GM18508 (cell line): ENCODE results near the gene RYR2.
A peak's percentile ranks its signal among the peaks of the same experiment; 100 is the strongest.
"Not testable (repeated sequence)": the region's sequence is repeated elsewhere in the genome, so short reads cannot be mapped to it uniquely, and the experiment has no call there.

Experiments used
- ATAC-seq: cut with Tn5 transposase; IDR thresholded peaks from one replicate; pipeline ENCODE4 v1.9.1; 2021; ENCODE audit warnings: moderate number of reproducible peaks; ENCODE audit not compliant: insufficient read depth, unreplicated experiment

The RYR2 gene

DNA sequence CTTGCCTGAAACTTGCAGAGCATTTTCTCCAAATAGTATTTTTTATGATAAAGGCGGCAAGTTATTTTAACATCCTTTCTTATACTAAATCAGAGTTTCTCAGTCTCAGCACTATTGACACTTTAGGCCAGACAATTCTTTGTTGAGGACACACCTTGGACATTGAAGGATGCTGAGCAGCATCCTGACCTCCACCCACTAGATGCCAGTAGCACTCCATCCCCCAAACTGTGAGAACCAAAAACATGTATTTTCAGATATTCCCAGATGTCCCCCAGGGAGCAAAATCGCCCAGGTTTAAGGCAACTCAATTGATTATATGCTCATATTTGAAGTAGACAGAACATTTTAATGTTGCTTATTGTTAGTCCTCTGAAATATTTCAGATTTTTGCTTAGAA, 549.4 kb downstream of the RYR2 start:
- ATAC-seq, result no peak

DNA sequence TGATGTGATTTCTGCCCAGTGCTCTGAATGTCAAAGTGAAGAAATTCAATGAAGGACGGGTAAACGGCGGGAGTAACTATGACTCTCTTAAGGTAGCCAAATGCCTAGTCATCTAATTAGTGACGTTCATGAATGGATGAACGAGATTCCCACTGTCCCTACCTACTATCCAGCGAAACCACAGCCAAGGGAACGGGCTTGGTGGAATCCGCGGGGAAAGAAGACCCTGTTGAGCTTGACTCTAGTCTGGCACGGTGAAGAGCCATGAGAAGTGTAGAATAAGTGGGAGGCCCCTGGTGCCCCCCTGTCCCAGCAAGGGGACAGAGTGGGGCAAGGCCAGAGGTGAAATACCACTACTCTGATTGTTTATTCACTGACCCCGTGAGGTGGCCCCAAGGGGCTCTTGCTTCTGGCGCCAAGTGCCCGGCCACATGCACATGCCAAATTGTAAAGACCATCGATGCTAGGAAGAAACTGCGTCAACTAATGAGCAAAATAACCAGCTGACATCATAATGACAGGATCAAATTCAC, 561.1 kb downstream of the RYR2 start:
- ATAC-seq, result not testable (repeated sequence)

DNA sequence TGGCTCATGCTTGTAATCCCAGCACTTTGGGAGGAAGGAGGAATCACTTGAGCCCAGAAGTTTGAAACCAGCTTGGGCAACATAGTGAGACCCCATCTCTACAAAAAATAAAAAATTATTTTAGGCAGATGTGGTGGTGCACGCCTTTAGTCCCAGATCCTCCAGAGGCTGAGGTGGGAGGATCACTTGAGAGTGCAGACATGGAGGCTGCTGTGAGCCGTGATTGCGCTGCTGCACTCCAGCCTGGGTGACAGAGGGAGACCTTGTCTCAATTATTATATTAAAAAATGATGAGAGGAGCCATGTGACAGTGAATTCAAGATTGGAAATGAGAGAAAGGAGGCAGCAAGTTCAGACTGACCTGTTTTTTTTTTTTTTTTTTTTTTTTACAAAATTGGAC, 566.4 kb downstream of the RYR2 start:
- ATAC-seq, result no peak

DNA sequence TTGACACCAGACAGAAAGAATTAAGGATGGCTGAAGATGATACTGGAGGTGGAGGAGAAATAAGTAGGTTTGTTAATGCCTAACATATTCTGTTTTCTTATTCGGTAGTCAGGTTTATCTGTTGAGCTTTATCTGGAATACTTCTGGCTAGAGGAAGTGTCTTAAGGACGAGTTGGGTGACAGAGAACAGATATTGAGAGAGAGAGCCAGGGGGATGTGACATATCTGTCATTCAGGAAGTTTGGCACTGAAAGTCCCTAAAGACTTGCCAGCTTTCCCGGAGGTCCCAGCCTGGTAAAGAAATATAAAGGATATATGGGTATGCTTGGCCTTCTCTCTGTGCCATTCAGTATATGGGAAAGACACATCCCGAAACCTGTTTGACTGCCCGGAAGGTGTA, 568.2 kb downstream of the RYR2 start:
- ATAC-seq, result no peak

DNA sequence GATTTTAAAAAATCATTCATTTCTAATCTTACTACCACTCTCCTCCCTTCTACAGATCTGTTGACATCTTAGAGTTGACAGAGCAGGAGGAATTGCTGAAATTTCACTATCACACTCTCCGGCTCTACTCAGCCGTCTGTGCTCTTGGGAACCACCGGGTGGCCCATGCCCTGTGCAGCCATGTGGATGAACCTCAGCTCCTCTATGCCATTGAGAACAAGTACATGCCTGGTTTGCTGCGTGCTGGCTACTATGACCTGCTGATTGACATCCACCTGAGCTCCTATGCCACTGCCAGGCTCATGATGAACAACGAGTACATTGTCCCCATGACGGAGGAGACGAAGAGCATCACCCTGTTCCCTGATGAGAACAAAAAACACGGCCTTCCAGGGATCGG, 572.0 kb downstream of the RYR2 start:
- ATAC-seq, result no peak

DNA sequence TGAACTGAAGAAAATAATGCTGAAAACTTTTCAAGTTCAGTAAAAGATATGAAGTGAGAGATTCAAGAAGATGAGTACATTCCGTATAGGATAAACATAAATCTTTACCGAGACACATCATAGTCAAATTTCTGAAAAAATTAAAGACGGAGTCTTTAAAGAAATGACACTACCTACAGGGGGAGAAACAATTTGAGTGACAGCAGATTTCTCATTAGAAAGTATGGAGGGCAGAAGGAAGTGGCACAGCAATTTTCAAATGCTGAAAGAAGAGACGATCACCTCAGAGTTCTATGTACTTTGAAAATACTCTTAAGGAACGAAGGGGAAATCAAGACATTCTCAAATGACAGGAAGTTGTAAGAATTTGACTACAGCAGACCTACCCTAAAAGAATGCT, 577.6 kb downstream of the RYR2 start:
- ATAC-seq, result no peak

DNA sequence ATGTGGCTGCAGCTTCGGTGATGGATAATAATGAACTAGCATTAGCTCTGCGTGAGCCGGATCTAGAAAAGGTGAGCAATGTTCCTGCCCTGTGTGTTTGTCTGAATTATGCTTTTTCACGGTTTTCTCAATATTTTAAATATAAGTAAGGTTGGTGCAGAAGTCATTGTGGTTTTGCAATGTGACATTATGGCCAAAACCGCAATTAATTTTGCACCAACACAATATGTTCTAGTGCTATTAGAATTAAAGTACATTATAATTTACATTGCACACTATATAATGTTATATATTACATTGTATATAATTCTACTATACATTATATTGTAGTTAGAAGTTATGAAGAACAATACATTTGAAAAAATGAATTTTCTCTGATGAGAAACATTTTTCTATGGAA, 592.9 kb downstream of the RYR2 start:
- ATAC-seq, result no peak

DNA sequence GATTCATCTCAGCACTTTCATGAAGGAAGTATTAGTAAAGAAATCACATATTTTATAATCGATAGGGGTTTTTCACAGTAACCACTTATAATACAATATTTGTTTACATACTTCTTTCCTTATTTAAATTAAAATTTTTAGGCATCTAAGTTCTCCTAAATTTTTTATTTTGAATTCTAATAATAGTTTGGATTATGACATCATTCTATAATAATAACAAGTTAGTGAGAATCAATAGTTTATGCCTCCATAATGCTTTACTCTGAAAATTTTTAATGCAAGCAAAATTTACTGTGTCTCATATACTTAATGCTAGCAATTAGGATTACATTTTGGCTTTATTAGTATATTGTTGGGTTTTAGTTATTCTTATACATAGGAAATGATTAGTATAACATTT, 596.6 kb downstream of the RYR2 start:
- no peak for ATAC-seq

DNA sequence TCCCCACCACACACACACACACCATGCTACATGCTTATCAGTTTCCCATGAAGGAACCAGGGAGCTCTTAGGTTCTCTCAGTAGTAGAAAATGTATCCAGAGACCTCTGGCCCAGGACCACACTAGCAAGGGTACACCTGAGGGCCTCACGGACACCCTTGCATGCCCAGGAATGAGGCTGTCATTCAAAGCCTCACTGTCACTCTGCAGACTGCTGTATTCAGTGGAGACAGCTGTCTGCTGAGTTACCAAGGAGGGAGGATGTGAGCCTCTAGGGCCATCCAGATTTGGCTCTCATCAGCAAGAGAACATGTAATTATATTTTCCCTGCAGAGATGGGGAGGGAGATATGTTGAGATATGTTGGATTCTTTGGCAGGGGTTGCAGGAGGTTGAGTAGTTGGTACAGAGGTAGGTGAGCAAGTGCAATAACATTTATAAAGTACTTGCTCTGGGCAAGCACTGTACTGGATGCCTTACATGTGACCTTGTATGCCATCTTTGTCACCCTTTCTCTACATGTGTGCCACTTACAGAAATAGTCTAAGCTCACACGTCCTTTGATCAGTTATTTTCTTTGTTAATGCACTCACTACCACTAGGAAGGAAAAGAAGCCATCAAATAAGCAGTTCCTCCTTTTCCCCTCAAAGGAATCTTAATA, 598.2 kb downstream of the RYR2 start:
- ATAC-seq, result no peak

DNA sequence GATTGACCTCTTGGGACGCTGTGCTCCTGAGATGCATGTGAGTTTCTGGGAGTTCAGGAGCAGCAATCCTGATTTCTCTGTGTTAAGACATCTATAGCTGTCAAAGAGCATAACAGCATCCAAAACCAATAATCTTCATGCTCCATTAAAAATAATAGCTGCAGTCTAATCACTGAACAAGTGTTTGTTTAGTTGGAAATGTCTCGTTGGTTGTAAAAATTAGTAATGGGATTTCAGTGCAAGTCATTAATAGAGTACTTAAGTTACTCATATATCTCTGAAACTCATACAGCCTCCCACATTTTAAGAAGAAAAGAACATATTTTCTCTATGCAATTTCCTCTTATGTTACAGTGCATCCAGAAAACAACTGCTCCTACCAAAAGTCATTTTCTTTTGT, 599.0 kb downstream of the RYR2 start:
- no peak for ATAC-seq

DNA sequence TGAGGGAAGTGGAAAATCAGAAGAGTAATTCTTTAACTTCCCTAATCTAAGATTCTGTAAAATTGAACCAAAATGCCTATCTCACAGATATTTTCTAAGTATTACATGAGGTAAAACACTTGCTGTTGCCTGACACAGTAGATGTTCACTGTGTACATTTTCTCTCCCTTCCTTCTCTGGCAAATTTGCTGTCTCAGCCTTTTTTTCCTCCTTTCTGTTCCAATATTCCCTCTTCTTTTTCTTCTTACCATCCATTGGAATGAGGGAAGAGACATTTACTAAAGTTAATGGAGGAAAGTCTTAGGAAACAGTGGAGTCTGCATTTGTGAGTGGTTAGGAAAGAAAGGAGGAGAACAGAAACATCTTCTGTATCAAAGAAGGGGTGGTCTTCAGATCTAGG, 608.8 kb downstream of the RYR2 start:
- no peak for ATAC-seq

DNA sequence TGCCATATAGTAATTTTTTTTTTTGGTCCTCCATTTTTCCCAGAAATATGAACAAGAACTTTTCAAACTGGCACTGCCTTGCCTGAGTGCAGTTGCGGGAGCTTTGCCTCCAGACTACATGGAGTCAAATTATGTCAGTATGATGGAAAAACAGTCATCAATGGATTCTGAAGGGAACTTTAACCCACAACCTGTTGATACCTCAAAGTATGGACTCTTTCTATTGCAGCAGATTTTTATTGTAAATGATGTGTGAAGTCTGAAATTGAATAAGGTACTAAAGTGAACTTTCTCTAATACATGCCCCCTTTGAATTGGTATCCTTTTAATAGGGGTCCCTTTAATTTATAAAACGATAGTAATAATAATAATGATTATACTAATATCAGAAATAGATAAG, 613.8 kb downstream of the RYR2 start:
- no peak for ATAC-seq

DNA sequence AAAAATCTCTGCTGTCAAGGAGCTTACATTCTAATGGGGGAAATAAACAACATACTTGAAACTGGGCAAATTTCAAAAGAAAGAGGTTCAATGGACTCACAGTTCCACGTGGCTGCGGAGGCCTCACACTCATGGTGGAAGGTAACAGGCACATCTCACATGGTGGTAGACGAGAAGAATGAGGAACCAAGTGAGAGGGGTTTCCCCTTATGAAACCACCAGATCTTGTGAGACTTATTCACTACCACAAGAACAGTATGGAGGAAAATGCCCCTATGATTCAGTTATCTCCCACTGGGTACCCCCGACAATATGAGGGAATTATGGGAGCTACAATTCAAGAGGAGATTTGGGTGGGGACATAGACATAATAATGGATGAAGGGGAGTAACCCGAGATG, 622.4 kb downstream of the RYR2 start:
- peak; percentile 59 for ATAC-seq

DNA sequence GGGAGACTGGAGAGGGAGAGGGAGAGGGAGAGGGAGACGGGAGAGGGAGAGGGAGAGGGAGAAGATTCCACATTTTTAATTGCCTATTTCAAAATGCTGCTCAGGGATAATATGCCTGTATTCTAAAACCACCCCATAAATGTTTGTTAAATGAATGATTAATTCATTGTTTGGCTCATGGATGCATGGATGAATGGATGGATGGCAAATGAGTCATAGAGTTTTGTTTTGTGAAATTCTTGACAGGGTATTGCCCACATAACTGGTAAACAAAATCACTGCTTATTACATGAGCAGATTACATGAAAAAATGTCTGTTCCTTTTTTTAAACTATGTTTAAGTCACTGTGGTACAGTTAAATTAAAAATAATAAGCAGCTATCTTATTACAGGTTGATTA, 628.3 kb downstream of the RYR2 start:
- ATAC-seq, result no peak

DNA sequence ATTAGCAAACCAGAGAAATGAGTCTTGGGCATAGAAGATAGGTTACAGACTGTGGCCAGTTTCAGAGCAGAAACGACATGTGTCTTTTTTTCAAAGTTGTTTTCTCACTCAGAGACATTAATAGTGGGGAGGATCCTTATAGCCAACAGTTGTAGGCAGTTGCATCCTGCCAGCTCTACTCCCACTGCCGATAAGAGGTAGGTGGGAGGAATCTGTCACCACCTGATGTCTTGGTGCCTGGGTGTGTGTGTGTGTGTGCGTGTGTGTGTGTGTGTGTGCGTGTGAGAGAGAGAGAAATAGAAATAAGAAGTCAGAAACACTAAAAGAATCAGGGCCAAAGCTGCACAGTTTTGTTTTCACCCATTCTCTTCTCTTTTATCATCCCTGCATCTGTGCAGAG, 629.3 kb downstream of the RYR2 start:
- no peak for ATAC-seq

DNA sequence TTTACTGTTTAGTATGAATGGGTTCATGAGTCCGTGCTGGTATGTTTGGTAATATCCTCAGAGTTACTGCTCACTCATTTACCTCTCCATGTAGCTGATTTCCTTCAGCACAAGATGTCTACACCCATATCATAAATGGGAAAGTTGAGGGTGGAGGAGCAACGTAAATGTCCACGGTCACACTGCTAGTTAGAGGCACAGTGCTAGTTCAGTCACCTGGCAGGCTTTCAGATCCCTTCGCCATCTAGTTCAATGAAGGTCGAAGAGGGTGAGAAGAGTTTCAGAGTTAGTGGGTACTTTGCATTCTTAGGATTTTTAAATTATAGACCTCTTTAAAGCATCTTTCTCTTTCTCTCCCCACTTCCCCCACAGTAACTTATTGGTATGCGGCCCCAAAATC, 630.0 kb downstream of the RYR2 start:
- no peak for ATAC-seq

DNA sequence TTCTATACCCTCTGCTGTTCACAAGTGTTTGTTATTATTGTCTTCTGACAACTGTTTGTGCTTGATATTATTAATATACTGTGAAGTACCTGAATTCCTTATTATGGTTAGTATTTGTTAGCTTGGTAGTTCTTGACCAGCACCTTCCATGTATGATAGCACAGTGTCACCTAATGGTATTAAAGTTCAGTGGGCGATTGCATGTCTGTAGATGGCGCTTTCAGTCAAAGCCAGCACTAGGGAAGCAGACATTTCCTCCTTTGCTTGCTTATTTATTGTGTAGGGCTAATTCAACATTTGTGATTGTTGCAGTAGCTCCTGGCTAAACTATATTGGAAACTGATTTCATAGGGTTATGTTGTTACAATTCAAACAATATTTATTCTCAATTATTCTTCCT, 630.8 kb downstream of the RYR2 start:
- no peak for ATAC-seq

DNA sequence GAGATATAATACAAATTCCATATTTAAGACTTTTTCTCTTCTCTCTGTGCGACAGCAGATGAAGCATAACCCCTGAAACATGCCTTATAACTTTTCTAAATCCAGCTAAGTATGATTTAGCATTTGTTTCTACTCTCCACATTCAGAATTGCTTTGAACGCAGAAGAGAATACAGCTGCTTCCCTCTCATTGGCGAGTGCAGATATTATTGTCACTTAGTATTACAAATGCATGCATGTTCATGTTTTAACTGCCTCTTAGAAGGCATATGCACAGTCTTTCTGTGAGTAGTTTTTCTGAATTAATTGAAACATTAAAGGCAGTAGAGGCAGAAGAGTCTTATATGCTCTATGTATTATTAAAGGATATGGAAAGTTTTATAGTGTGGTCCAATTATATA, 631.6 kb downstream of the RYR2 start:
- no peak for ATAC-seq

DNA sequence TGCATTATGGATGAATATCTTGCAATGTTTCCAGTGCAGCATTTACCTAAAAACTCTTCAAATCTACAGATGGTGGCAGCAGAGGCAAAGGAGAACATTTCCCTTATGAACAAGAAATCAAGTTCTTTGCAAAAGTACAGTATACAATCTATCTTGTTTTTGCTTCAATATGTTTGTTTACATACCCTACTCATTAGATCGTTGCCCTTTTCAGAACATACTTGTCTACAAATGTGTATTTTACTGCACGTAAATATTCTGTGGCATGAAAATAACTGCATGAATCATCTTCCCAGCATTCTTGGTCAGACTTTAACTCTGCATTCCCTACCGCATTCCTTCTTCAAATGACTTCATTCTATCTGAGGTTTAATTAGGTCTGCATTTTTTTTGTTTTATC, 636.0 kb downstream of the RYR2 start:
- ATAC-seq, result no peak

DNA sequence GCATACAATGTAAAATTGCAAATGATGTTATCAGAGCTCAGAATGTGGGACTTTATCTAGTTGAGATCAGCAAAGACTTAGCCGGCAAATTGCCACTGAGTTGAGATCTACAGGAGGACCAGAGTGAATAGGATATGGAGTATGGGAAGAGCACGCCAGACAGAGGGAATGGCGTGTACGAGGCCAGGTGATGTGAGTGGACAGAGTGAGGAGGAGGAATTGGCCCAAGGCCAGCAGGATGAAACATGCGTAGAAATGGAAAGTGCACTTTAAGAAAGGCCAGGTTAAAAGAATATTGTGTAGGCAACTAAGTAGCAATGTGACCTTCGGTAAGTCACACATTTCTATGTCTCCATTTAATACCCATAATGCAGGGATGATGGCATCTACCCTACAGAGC, 637.7 kb downstream of the RYR2 start:
- no peak for ATAC-seq

DNA sequence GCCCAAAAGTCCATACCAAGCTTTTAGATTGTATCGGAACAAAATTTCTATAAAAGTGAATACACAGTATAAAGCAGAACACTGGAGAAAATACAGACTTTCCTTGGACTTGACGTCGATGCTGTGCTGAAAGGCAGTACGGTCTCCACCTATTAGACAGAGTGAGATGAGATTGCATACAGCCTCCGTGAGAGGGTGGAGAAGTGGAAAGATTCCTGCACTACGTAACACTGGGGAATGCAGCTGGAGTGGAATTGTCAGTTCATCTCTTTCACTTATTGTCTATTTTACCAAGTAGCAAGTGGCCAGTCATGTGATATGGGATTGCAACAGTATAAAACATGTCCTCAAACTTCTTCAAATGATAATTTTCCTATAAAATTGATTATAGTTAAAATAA, 639.2 kb downstream of the RYR2 start:
- no peak for ATAC-seq

DNA sequence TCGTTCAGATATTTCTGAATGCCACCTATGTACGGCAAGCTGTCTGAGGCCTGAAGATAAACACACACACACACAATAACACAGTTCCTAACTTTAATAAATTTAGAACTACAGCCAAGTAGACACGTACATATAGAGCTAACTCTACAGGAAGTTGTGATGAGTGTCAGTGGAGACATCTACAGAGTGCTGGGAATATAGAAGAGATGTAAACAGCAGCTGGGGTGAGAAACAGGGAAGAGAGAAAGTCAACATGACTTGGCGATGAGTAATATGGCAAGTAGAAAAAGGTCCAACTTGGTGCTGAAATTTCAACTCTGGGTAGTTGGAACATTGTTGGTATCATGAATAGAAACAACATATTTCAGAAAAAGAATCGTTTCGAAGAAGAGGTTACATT, 642.3 kb downstream of the RYR2 start:
- ATAC-seq, result no peak

DNA sequence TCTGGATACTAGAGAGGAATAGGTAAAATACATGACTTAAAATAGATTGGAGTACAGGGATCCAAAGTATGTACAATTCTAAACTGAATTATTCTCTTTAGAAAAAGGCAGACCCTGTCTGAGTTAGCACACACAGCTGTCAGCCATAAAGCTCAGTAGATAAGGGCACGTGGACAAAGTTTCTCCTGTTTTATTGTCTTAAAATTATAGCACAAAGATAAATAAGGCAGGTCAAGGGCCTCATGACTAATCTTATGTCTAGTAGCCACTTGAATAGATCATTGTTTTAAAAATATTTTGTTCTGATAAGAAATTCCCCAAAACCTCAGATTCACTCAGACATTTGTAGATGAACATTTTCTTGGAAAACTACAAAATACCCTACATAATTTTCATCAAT, 643.6 kb downstream of the RYR2 start:
- no peak for ATAC-seq
